RWPE2 (cell line): ENCODE measurements around the gene KHNYN.
A peak's percentile ranks its signal among the peaks of the same experiment; 100 is the strongest.

ENCODE experiments used
- ATAC-seq: fragments of 200-7000 bp; cut with Tn5 transposase; 3 replicates; pipeline ENCODE4 v1.9.1; 2021; ENCODE audit warnings: low read depth
- DNase-seq: peaks from one replicate; pipeline ENCODE4 v3.0.0-alpha.2; 2020; ENCODE audit warnings: low spot score
- H3K27ac ChIP-seq: fragments of 450-650 bp; 2 replicates; pipeline ENCODE4 v1.5.1; 2017; ENCODE audit warnings: mild to moderate bottlenecking; ENCODE audit not compliant: poor library complexity, severe bottlenecking
- H3K27me3 ChIP-seq: fragments of 250-450 bp; sonication (Bioruptor Pico); 2 replicates; pipeline ENCODE4 v1.5.1; 2021; ENCODE audit warnings: mild to moderate bottlenecking, moderate library complexity; ENCODE audit not compliant: insufficient read depth, poor library complexity, severe bottlenecking
- H3K36me3 ChIP-seq: fragments of 250-450 bp; sonication (Bioruptor Pico); 2 replicates; pipeline ENCODE4 v1.5.1; 2020; ENCODE audit warnings: low read depth, mild to moderate bottlenecking, moderate library complexity
- H3K4me1 ChIP-seq: fragments of 250-450 bp; sonication (Bioruptor Pico); 2 replicates; pipeline ENCODE4 v1.5.1; 2021; ENCODE audit warnings: mild to moderate bottlenecking, moderate library complexity; ENCODE audit not compliant: insufficient read depth, poor library complexity, severe bottlenecking
- H3K4me3 ChIP-seq: fragments of 250-450 bp; sonication (Bioruptor Pico); 2 replicates; pipeline ENCODE4 v1.5.1; 2021; ENCODE audit warnings: mild to moderate bottlenecking, moderate library complexity; ENCODE audit not compliant: severe bottlenecking
- H3K9me3 ChIP-seq: fragments of 250-450 bp; sonication (Bioruptor Pico); 2 replicates; pipeline ENCODE4 v1.5.1; 2021; ENCODE audit warnings: mild to moderate bottlenecking, moderate library complexity; ENCODE audit not compliant: severe bottlenecking
- TF ChIP-seq, protein P1 (sequence below): fragments of 450-650 bp; IDR thresholded peaks from one replicate; pipeline ENCODE4 v1.5.1; 2017; ENCODE audit warnings: mild to moderate bottlenecking, moderate library complexity; ENCODE audit not compliant: poor library complexity, severe bottlenecking

The KHNYN gene

DNA sequence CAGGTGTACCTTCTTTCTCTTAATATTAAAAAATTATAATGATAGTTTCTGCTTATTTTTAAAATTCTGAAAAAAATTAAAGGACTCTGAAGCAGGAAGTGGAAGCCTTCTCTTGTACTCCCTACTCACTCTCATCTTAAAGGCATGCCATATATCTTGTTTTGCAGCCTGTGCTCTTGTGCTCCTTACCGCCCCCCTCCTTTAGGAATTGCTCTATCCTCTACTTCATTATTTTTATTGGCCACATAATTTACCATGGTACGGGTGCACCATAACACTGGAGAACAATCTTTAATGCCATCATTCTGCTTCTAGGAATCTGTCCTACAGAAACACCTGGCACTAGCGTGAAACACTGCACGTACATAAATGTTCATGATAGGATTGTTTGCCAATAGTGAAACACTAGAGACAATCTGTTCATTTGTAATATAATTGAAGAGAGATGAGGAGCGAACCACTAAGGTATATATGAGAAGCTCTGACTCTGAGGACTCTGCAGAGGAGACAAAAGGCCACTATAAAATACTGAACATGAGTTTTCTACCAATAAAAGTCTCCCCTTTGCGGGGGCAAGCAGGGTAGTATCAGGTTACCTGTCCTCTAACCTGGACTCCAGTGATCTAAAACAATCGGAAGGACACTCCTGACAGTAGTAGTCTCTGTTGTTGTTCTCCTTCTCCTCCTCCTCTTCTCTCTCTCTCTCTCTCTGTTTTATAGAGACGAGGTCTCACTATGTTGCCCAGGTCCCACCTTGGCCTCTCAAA, 37.2 kb upstream of the KHNYN start:
- no peaks in the 10 kb centered on the region for H3K36me3 ChIP-seq
- no peaks in the 10 kb centered on the region for H3K27me3 ChIP-seq
- TF ChIP-seq, protein P1, sequence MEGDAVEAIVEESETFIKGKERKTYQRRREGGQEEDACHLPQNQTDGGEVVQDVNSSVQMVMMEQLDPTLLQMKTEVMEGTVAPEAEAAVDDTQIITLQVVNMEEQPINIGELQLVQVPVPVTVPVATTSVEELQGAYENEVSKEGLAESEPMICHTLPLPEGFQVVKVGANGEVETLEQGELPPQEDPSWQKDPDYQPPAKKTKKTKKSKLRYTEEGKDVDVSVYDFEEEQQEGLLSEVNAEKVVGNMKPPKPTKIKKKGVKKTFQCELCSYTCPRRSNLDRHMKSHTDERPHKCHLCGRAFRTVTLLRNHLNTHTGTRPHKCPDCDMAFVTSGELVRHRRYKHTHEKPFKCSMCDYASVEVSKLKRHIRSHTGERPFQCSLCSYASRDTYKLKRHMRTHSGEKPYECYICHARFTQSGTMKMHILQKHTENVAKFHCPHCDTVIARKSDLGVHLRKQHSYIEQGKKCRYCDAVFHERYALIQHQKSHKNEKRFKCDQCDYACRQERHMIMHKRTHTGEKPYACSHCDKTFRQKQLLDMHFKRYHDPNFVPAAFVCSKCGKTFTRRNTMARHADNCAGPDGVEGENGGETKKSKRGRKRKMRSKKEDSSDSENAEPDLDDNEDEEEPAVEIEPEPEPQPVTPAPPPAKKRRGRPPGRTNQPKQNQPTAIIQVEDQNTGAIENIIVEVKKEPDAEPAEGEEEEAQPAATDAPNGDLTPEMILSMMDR, result peak; percentile 35
- DNase-seq (no peak), ATAC-seq (peak; percentile 82)
- H3K4me1 ChIP-seq, result peaks cover 19% of the 10 kb centered on the region
- H3K4me3 ChIP-seq, result no peak overlapping the region
- H3K9me3 ChIP-seq, result no peaks in the 10 kb centered on the region
- H3K27ac ChIP-seq, result peak overlapping the region; percentile 20

DNA sequence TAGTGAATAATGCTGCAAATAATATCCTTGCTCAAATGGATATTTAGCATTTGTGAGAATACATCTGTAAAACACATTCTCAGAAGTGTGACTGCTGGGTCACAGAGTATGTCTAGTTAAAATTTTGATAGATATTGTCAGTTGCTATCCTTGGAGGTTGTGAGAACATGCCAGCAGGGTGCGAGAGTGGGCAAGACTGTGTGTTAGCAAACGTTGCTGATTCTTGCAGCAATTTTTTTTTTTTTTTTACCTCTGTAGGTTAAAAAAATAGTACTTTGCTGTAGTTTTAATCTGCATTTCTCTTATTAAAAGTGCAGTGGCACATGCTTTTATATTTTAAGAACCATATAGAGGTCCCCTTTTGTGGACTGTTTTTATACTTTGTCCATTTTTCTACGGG, 35.5 kb upstream of the KHNYN start:
- TF ChIP-seq, protein P1, result peak; percentile 25
- H3K4me1 ChIP-seq, result peaks cover 19% of the 10 kb centered on the region
- H3K4me3 ChIP-seq, result no peak overlapping the region
- H3K36me3 ChIP-seq, result no peaks in the 10 kb centered on the region
- H3K9me3 ChIP-seq, result no peaks in the 10 kb centered on the region
- ATAC-seq (no peak), DNase-seq (no peak)
- no peak overlapping the region for H3K27ac ChIP-seq
- H3K27me3 ChIP-seq, result no peaks in the 10 kb centered on the region

DNA sequence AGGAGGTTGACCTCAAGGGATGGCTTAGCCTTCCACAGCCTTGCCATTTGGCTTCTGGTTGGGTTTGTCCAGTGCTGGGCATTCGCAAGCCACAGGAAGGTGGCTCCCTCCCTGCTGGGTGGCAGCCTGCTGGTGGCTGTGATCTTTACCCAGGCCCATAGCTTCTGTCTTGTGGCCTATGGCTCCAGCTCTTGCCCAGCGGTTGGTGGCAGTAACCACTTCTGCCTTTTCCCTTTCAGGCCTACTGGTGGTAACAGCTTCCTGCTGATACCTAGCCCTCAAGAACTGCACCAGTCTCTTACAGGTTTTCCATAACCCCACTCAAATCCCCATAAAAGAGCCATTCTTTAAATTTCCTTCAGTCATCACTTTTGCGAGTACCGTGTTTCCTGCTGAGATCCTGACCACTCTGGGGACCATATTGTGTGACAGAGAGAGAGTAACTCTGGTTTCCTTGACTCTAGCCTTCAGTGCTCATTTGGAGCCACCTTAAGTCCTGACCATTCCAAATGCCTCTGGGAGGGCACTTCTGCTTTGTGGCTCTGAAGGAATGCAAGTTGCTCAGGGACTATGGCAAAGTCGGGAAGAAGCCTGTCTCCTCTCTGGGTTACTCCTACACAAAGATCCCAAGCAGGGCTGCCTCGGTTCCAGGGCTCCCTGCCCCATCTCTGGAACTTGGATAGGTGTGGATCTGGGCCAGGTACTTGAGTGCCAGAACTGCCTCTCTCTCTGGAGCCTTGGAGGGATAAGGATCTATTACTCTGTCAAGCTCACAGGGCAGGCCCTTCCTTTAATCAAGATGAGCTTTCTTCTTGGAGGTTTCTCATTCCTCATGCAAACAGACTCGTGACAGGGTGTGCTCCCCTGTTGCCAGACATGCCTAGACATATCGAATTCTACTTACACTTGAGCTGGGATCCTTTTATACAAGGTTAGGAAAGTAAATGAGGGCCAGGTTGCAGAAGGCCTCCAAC, 33.9 kb upstream of the KHNYN start:
- H3K36me3 ChIP-seq, result no peaks in the 10 kb centered on the region
- TF ChIP-seq, protein P1, result no peak
- H3K9me3 ChIP-seq, result no peaks in the 10 kb centered on the region
- H3K4me1 ChIP-seq, result peaks cover 19% of the 10 kb centered on the region
- no peak for DNase-seq
- H3K27me3 ChIP-seq, result no peaks in the 10 kb centered on the region
- no peak overlapping the region for H3K27ac ChIP-seq
- H3K4me3 ChIP-seq, result no peak overlapping the region
- ATAC-seq, result peak; percentile 11; the same call in 2 of the 3 replicates

DNA sequence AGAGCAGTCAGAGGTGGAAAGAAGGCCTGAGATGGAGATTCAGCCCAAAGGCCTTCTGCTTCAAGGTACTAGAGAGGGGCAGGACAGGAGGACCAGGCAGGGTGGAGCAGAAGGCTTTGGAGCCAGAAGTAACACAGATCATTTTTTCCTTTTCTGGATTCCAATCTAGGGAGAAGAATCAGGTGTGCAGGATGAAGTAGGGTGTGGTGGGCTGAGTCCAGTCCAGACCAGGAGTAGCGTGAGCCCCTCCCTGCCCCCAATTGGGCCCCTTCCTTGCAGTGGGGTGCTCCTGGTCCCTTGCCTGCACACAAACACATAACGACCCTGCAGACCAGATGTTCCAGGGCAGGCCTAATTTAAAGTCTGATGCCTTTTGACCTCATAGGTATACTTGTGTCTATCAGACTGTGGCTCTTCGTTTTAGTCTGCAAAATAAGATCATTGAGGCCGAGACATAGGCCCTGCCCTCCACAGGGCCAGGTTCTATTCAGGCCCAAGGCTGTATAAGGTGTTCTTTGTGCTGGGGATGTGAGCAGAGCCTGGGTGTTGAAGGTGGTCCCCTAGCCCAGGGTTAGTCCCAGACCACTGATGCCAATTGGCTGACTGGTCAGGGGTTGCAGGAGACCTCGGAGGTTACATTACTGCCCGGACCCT, 32.0 kb upstream of the KHNYN start:
- H3K36me3 ChIP-seq, result no peaks in the 10 kb centered on the region
- peaks cover 9% of the 10 kb centered on the region for H3K4me1 ChIP-seq
- no peaks in the 10 kb centered on the region for H3K27me3 ChIP-seq
- no peak overlapping the region for H3K27ac ChIP-seq
- DNase-seq (no peak), ATAC-seq (no peak)
- no peaks in the 10 kb centered on the region for H3K9me3 ChIP-seq
- no peak overlapping the region for H3K4me3 ChIP-seq
- TF ChIP-seq, protein P1, result no peak
